NCI-H2029 treated with DMSO at 0.1 percent for 48 hours (cell line): Measurements from ENCODE around the gene ZBTB11.
"Not testable (repeated sequence)": the region's sequence is repeated elsewhere in the genome, so short reads cannot be mapped to it uniquely, and the experiment has no call there.

Source experiments
- DNase-seq: peaks from one replicate; lab custom pipeline; 2025; lab: John Stamatoyannopoulos, UW

ZBTB11 gene

GRCh38 chr3:101691685-101692671 lies 15.0 kb upstream of the ZBTB11 start:
- DNase-seq = not testable (repeated sequence)

GRCh38 chr3:101690972-101691371 lies 14.0 kb upstream of the ZBTB11 start:
- DNase-seq = no peak

GRCh38 chr3:101689286-101689685 lies 12.4 kb upstream of the ZBTB11 start:
- DNase-seq = no peak

GRCh38 chr3:101687142-101687931 lies 10.4 kb upstream of the ZBTB11 start:
- no peak for DNase-seq

DNA sequence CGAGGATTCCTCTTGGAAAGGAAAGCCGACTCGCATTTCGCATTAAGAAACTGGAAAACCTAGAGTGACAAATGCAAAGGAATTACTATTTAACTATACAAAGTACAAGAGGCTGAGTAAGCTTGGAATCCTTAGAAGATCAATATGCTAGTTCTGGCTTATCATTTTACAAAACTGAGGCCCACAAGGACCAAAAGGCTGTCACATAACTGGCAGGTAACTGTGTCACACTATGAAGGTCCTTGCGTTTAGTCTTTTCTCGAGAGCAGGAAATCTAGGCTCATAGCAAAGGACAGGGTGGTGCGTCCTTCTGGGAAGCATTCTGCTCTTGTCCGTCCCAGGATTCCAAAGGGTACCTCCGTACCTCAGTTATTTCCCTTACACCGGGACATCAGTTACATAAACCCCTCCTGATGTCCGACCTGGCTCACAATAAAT lies 9.0 kb upstream of the ZBTB11 start:
- no peak for DNase-seq

DNA sequence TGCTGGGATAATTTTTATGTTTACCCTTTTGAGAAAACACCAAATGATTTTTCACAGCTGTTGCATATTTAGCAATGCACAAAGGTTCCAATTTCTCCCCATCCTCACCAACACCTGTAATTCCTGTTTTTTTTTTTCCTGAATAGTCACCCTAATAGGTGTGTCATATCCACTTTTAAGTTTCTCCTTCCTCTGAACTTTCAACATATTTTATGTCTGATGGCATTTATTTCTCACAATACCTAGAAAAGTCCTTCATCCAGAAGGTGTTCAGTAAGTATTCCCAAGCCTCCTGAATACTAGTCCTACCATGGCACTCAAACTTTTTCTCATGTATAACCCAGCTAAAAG lies 8.1 kb upstream of the ZBTB11 start:
- no peak for DNase-seq

DNA sequence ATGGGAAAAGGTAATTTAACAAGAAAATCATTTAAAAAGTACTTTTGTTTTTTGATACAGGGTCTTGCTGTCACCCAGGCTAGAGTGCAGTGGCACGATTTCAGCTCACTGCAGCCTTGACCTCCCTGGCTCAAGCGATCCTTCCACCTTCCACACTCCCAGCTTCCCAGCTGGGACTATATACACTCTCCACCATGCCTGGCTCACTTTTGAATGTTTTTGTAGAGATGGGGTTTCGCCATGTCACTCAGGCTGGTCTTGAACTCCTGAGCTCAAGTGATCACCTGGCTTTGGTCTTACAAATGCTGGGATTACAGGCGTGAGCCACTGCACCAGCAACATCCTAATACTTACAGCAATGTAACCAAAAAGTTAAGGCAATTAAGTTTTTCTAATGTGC lies 3.5 kb upstream of the ZBTB11 start:
- DNase-seq = no peak

DNA sequence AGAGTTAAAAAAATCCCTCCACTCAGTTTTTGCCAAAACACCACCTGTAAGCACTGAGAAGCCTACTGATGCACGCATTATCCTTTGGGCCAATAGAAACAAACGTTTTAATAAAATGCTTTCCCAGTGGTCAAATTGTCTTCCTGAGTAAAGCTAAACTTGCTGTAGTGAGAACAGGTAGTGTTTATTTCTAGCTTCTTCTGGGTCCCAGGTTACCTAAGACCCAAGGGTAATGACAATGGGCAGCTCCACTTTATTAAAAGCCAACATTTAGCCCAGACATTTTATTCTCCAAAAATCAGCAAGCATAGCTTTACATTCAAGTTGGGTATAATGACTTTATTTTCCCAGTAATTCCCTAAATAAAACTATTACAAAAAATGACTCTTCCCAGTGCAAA lies 1.9 kb upstream of the ZBTB11 start:
- DNase-seq = not testable (repeated sequence)

DNA sequence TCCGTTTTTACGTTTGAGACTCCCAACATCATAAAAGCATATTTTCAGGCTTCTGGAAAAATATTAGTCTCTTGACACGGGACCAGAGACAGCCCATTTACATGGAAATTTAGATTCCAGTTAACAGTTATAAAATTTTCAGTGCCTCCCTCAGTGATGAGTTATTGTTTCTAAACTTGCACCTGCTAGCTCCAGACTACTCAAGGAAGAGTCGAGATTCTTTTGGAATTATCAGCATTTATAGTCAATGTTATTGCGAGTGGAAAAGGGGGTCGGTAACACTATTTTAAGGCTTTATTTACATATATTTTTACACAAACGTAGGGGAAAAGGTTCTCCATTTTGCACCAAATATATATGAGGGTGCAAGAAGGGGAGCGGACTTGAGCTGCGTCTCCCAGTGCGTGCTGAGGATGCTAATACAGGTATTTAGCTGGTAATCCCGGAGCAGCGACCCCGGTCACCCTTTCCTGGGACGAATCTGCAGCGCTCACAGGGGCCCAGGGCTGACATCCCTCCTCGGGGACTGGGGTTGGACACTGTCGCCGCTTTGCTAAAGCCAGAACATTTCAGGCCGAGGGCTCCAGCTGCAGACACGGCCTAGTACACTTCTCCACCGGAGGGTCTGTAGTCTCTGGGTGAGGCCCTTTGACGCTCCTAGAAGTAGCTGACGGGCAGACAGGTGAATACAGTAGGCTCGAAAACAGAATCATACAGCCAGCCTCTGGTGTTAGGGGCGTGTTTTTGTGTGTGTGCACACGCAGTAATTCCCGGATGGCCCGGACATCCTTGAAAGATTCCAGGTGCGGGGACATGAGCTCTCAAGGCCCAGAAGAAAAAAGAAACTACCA lies 729 bp upstream of the ZBTB11 start:
- no peak for DNase-seq

DNA sequence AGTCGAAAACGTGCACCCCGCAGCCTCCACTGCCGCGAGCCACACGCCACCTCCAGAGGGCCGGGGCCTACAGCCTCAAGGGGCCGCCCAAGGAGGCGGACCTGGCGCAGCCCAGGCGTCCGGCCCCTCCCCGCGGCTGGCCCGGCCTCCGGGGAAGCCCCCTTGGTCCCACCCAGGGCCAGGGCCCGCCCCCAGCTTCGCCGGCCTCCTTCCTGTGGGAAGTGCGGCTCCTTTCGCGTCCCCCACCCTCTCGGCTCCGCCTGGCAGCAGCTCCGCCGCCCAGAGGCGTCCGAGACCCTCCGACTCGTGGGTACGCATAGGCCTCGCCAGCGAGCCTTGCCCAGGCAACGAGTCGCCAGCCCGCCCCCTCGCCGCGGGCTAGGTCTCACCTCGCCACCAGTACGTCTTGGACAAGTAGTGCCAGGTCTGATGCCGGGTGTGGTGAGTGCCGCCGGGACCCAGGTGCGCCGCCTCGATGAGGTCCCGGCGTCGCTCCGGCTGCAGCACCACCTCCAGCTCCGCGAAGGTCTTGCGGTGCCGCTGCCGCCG lies 642 bp downstream of the ZBTB11 start:
- DNase-seq = no peak

DNA sequence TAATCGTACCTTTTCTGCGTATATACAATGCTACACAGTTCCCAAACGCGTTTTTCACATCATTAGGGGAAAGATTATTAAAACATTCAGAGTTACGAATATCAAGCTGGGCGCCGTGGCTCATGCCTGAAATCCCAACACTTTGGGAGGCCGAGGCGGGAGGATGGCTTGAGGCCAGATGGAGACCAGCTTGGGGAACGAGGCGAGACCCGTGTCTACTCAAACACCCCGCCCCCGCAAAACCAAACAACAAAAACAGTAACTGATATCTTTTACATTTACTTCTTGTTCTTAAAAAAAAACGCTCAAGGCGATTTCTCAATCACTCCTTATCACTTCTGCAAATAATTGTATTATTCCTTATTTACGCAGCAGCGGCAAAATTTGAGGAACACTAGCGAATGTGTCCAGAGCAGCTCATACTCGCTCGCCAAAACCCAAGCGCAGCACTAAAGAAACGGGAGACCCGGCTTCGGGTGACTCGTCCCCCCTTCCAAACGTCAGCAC lies 1.2 kb downstream of the ZBTB11 start:
- DNase-seq = no peak

DNA sequence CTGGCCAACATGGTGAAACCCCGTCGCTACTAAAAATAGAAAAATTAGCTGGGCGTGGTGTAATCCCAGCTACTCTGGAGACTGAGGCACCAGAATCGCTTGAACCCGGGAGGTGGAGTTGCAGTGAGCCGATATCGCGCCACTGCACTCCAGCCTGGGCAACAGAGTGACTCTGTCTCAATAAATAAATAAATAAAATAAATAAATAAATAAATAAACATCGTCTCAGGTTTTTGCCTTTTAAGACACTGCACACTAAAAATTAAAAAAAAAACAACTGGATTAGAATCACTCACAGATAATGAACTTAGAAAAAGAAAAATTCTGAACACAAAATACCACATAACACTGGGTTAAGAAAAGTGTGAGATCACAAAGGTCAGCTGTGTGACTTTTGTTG lies 2.4 kb downstream of the ZBTB11 start:
- DNase-seq = no peak

- no peak for DNase-seq
Measured at GRCh38 chr3:101673953-101674352, 3.0 kb downstream of the ZBTB11 start.

GRCh38 chr3:101671014-101671413 lies 5.9 kb downstream of the ZBTB11 start:
- DNase-seq = no peak

- no peak for DNase-seq
Measured at GRCh38 chr3:101667844-101668243, 9.1 kb downstream of the ZBTB11 start.

DNA sequence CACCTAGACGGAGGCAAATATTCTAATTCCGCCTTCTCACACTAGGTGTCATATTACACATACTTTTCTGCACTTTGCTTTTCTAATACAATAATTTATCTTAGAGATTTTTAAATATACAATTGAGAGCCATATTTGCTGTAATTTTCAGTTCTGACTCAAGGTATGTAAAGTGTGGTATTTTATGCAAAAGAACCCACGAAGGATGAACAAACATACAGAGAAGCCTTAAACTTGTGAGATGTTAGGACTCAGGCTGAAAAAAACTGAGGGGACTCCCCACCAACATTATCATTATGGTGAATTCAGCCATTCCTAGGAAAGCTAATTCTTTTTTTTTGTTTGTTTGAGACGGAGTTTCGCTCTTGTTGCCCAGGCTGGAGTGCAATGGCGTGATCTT lies 9.6 kb downstream of the ZBTB11 start:
- no peak for DNase-seq

GRCh38 chr3:101665851-101666250 lies 11.1 kb downstream of the ZBTB11 start:
- no peak for DNase-seq

GRCh38 chr3:101665357-101665756 lies 11.6 kb downstream of the ZBTB11 start:
- no peak for DNase-seq

DNA sequence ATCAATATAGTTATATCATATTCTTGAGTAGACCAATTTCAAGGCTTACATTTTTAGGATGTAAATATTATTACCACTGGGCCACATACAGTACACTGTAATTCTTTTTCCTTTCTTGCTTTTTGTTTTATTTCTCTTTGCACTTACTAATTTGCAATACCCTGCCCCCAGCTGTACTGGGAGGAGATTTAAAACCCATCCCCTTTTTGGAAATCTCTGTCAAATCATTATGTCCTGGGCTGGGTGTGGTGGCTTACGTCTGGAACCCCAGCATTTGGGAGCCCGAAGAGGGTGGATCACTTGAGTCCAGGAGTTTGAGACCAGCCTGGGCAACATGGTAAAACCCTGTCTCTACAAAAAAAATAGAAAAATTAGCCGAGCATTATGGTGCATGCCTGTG lies 16.2 kb downstream of the ZBTB11 start:
- DNase-seq = no peak

DNA sequence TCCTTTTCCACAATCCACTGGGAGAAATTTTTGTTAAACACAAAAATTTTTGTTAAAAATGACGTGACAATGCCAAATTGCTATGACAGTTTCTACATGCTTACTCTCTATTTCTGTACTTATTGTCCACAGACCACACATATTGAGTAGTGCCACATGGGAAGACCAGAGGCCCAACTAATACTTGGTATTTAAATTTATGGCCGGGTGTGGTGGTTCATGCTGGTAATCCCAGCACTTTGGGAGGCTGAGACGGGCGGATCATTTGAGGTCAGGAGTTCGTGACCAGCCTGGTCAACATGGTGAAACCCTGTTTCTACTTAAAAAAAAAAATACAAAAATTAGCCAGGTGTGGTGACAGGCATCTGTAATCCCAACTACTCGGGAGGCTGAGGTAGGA lies 20.3 kb downstream of the ZBTB11 start:
- no peak for DNase-seq

DNA sequence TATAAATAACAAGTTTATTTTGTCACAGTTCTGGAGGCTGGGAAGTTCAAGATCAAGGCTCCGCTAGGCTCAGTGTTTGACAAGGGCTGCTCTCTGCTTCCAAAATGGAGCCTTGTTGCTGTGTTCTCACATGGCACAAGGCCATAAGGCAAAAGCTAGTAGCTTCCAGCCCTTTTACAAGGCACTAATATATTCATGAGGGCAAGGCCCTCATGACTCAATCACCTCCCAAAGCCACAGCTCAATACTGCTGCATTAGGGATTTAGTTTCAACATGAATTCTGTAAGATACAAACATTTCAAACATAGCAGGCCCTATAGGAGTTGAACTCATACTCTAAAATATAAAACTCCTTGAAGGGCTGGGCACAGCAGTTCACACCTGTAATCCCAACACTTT lies 30.2 kb downstream of the ZBTB11 start:
- DNase-seq = no peak
